ENCODE data around the gene PXYLP1. TPM values are rescaled to one million over a fixed set of nuclear protein-coding genes. Genes with fewer than 3 reads are reported as not detected.

PXYLP1 gene
- total RNA-seq, 2 donors from 2014 or later, result 12.0 to 15.3 TPM

- Histone ChIP-seq H3K4me1 (replicated peaks) (no peaks in the 10 kb centered on the region), H3K9me3 (no peaks in the 10 kb centered on the region), H3K4me3 (no peak overlapping the region), H3K36me3 (no peaks in the 10 kb centered on the region), H3K27ac (no peak overlapping the region), H3K27me3 (replicated peaks; ENCODE audit: insufficient read depth) (no peaks in the 10 kb centered on the region)
- no peak for TF ChIP-seq POLR2AphosphoS5 (IDR thresholded peaks at IDR 0.05)
- TF ChIP-seq CTCF (IDR thresholded peaks at IDR 0.05), result no peak
- TF ChIP-seq POLR2A (IDR thresholded peaks at IDR 0.05), result no peak
- intact Hi-C loops (cut with DNase I), result no loop called here
- DNase-seq (ENCODE audit: low spot score), result no peak
- WGBS, result 100% methylated on average over 2 of the region's 2 CpGs
These were observed 106.4 kb downstream of the PXYLP1 start for GRCh38 chr3:141337991-141338390.

- TF ChIP-seq CTCF (IDR thresholded peaks at IDR 0.05) (no peak), POLR2AphosphoS5 (IDR thresholded peaks at IDR 0.05) (no peak), POLR2A (IDR thresholded peaks at IDR 0.05) (no peak)
These were observed 107.3 kb downstream of the PXYLP1 start for GRCh38 chr3:141338881-141339280.

GRCh38 chr3:141341536-141341935, 109.9 kb downstream of the PXYLP1 start:
- Histone ChIP-seq H3K4me3 (no peak overlapping the region), H3K4me1 (replicated peaks) (no peaks in the 10 kb centered on the region), H3K9me3 (no peaks in the 10 kb centered on the region), H3K27me3 (replicated peaks; ENCODE audit: insufficient read depth) (no peaks in the 10 kb centered on the region), H3K36me3 (no peaks in the 10 kb centered on the region), H3K27ac (no peak overlapping the region)
- WGBS, result 100% methylated on average over 1 of the region's 1 CpG
- DNase-seq (ENCODE audit: low spot score), result no peak
- no peak for TF ChIP-seq CTCF (IDR thresholded peaks at IDR 0.05)
- no peak for TF ChIP-seq POLR2AphosphoS5 (IDR thresholded peaks at IDR 0.05)
- TF ChIP-seq POLR2A (IDR thresholded peaks at IDR 0.05), result no peak
- intact Hi-C loops (cut with DNase I), result no loop called here

More at GRCh38 chr3:141338881-141339280, 107.3 kb downstream of the PXYLP1 start:
- no peaks in the 10 kb centered on the region for H3K9me3 ChIP-seq
- intact Hi-C loops (cut with DNase I), result no loop called here
- no peaks in the 10 kb centered on the region for H3K4me1 ChIP-seq (replicated peaks)
- no peak overlapping the region for H3K4me3 ChIP-seq
- no peaks in the 10 kb centered on the region for H3K36me3 ChIP-seq
- no peak overlapping the region for H3K27ac ChIP-seq
- DNase-seq (ENCODE audit: low spot score), result no peak
- no peaks in the 10 kb centered on the region for H3K27me3 ChIP-seq (replicated peaks; ENCODE audit: insufficient read depth)

- TF ChIP-seq CTCF (IDR thresholded peaks at IDR 0.05) (no peak), POLR2AphosphoS5 (IDR thresholded peaks at IDR 0.05) (no peak), POLR2A (IDR thresholded peaks at IDR 0.05) (no peak)
- intact Hi-C loops (cut with DNase I), result no loop called here
- no peaks in the 10 kb centered on the region for H3K9me3 ChIP-seq
- no peaks in the 10 kb centered on the region for H3K27me3 ChIP-seq (replicated peaks; ENCODE audit: insufficient read depth)
- no peak overlapping the region for H3K27ac ChIP-seq
- no peak for DNase-seq (ENCODE audit: low spot score)
- no peaks in the 10 kb centered on the region for H3K36me3 ChIP-seq
- no peak overlapping the region for H3K4me3 ChIP-seq
- no peaks in the 10 kb centered on the region for H3K4me1 ChIP-seq (replicated peaks)
- WGBS, result 90% methylated on average over 5 of the region's 5 CpGs
These were observed 110.8 kb downstream of the PXYLP1 start for GRCh38 chr3:141342386-141342785.

- Histone ChIP-seq H3K27me3 (replicated peaks; ENCODE audit: insufficient read depth) (no peaks in the 10 kb centered on the region), H3K27ac (no peak overlapping the region), H3K4me1 (replicated peaks) (no peaks in the 10 kb centered on the region), H3K36me3 (no peaks in the 10 kb centered on the region), H3K9me3 (no peaks in the 10 kb centered on the region), H3K4me3 (no peak overlapping the region)
- no peak for TF ChIP-seq POLR2AphosphoS5 (IDR thresholded peaks at IDR 0.05)
- TF ChIP-seq POLR2A (IDR thresholded peaks at IDR 0.05), result no peak
- TF ChIP-seq CTCF (IDR thresholded peaks at IDR 0.05), result no peak
- WGBS, result 89% methylated on average over 2 of the region's 2 CpGs
- intact Hi-C loops (cut with DNase I), result no loop called here
- DNase-seq (ENCODE audit: low spot score), result no peak
These were observed 111.5 kb downstream of the PXYLP1 start for GRCh38 chr3:141343077-141343476.

Measured in prostate gland (tissue), 2 donors.